NCI-H510A treated with DMSO at 0.1 percent for 48 hours (cell line): Measurements from ENCODE around the gene KCNJ12.
"Not testable (repeated sequence)": the region's sequence is repeated elsewhere in the genome, so short reads cannot be mapped to it uniquely, and the experiment has no call there.

Source experiments
- DNase-seq: peaks from one replicate; lab custom pipeline; 2025; lab: John Stamatoyannopoulos, UW

Gene KCNJ12

DNA sequence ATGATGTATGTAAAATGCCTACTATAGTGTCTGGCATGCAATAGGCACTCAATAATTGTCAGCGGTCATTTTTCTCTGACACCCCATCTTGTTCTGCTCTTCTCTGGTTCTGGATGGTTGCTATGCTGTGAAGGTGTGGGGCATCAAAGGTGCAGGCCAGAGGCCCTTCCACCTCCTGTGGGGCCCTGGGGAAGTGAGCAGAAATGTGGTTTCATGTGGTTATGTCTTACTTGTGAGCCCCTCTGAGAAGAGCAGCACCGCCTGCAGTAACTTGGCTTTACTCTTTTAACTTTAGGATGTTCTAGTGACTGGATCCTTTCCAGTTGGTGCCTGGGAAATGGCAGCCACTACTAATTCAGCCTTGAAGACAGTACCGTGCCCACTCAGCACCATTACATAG is 32.1 kb downstream of the KCNJ12 start:
- not testable (repeated sequence) for DNase-seq

GRCh38 chr17:21408766-21409300 is 32.7 kb downstream of the KCNJ12 start:
- not testable (repeated sequence) for DNase-seq

DNA sequence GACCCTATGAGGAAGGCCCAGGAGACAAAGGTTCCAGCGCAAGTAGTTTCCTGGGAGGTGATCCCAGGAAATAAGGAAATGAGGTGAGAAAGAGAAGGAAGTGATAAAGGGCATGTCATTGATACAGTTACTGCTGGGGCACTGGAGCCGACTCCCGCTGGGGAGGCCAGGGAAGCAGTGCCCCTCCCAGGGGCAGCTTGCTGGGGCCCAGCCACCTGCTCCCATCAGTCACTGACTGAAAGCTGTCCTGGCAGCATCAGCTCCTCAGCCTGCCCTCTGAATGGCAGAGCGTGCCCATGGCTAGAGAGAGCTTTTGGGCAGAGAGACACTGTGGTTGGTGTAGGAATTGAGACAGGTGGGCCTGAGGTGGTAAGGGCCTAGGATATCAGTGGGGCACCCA is 33.2 kb downstream of the KCNJ12 start:
- DNase-seq, result not testable (repeated sequence)

DNA sequence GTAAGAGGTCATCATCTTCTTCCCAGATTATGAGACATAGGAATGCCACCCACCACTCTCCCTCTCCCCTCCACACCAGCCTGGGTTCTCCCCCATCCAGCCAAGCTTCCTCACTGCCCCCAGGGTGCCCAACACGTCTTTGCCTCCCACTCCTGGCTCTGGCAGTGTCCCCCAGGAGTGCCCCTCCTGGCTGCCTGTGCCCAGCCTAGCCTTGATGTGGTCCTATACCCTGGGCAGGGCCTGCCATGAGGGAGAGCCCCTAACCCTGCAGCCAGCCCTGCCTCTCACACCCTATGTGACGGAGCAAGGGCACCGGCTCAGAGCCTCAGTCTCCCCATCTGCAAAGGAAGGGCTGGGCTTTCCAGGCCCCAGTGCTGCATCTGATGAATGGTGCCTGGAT is 33.8 kb downstream of the KCNJ12 start:
- not testable (repeated sequence) for DNase-seq

DNA sequence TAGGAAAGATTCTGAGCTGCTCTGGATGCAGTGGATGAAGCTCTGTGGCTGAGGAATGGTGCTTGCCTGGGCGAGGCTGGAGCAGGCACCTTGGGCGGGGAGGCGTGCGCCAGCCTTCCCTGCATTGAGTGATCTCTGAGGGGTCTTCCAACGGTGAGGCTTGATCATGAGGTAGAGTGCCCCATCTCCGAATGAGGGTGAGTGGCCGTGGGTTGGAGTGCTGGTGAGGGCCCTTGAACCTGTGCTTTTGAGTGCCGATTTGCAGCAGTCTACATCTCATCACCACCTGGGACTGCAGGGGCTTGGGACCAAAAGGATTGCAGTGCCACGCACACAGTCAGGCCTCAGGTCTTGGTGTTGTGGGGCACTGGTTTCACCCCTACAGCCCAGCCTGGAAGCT is 34.2 kb downstream of the KCNJ12 start:
- DNase-seq, result not testable (repeated sequence)

DNA sequence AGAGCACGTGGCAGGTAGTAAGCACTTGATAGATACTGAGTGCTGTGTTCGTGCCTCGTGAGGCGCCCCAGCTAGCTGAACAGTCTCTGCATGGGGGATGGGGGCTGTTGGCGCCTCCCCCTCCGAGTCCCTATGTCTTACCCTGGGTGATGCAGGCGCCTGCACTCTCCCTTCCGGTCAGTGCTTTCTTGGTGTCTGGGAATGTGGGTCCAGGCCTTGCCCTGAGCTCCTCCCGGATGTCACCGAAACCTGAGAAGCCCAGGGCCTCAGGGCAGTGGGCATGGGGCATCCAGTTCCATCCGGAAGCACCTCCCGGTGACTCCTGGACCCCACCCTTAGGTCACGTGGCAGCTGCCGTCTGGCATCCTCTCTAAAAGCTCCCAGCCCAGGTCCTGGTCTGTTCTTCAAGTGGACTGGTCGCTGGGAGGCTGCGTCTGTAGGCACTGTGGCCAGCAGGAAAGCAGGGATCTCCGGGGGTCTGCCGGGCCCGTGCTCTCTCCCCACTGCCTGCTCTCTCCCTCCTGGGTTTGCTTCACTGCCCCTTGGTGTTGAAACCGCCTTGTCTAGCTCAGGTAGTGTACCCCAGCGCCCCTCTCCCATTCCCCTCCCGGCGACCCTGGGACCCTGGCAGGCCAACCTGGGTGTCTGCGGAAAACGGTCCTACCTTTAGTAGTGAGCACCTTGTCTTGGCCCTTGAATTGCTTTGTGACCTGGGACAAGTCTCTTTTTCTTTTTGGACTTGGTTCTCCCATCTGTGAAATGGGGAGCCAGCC is 34.9 kb downstream of the KCNJ12 start:
- DNase-seq, result not testable (repeated sequence)

GRCh38 chr17:21411679-21412205 is 35.6 kb downstream of the KCNJ12 start:
- DNase-seq, result not testable (repeated sequence)

- DNase-seq, result not testable (repeated sequence)
These were observed 36.1 kb downstream of the KCNJ12 start for GRCh38 chr17:21412207-21412681.

DNA sequence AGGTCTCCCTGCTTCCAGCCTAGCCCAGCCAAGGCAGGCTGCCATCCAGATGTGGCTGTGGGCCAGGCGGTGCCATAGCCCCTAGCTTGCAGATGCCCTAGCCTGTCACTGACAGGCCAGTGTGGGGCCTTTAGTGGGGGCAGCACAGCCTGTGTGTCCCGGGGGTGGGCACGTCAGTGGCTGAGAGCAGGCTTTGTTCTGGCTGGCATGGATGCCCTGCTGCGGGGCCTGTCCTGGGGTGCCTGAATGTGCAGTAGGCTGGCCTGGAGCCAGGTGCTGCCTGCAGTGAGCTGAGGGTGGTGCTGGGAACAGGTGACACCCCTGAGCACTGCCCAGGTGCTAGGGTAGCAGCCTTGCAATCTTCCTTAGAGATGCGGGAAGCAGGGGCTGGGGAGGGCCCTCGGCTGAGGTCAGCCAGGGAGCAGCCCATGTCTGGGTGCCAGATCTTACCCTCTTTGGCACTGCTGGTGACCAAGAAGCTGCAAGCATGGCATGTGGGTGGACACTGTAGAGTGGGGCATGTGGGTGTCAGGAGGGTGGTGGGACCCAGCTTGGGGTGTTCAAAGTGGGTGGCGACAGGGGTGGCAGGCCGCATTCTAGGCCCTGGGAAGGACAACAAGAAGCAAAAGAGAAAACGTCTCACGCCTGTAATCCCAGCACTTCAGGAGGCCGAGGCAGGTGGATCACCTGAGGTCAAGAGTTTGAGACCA is 37.6 kb downstream of the KCNJ12 start:
- DNase-seq, result not testable (repeated sequence)

DNA sequence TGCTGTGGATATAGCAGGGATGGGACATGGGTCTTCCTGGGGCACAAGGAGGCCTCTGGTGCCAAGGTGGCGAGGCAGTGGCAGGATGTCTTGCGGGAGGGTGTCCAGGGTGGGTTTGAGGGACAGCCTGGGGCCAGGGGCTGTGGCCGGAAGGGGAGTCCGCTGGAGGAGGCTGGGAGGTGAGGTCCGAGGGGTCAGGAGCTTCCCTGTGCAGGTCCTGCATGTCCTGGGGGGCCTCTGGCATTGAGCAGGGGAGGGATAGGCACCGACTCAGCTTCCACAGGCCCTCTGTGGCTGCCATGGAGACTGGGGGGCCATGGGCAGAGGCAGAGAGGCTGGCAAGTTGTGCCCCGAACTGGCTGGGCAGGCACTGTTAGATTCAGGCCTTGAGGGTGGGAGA is 38.5 kb downstream of the KCNJ12 start:
- not testable (repeated sequence) for DNase-seq

GRCh38 chr17:21415166-21415990 is 39.2 kb downstream of the KCNJ12 start:
- DNase-seq, result not testable (repeated sequence)

GRCh38 chr17:21416471-21416981 is 40.4 kb downstream of the KCNJ12 start:
- not testable (repeated sequence) for DNase-seq

DNA sequence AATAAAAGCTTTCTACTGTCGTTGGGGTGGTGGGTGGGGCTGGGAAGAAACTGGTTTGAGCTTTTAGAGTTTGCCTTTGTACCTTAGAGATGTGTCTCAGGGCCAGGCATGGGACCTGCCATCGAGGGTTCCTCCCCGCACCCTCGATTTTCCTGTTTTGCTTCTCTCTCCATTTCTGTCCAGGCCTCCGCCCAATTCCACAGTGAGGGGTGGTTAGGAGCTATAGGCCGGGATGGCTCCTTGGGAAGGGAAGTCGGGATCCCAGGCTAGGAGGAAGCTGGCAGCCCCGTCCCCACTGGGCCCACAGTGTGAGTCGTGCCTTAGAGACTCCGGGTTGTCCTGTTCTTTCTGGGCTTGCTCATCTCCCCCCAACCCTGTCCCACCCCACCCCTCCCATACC is 41.2 kb downstream of the KCNJ12 start:
- DNase-seq, result not testable (repeated sequence)

- DNase-seq, result no peak
These were observed 41.8 kb downstream of the KCNJ12 start for GRCh38 chr17:21417921-21418320.

DNA sequence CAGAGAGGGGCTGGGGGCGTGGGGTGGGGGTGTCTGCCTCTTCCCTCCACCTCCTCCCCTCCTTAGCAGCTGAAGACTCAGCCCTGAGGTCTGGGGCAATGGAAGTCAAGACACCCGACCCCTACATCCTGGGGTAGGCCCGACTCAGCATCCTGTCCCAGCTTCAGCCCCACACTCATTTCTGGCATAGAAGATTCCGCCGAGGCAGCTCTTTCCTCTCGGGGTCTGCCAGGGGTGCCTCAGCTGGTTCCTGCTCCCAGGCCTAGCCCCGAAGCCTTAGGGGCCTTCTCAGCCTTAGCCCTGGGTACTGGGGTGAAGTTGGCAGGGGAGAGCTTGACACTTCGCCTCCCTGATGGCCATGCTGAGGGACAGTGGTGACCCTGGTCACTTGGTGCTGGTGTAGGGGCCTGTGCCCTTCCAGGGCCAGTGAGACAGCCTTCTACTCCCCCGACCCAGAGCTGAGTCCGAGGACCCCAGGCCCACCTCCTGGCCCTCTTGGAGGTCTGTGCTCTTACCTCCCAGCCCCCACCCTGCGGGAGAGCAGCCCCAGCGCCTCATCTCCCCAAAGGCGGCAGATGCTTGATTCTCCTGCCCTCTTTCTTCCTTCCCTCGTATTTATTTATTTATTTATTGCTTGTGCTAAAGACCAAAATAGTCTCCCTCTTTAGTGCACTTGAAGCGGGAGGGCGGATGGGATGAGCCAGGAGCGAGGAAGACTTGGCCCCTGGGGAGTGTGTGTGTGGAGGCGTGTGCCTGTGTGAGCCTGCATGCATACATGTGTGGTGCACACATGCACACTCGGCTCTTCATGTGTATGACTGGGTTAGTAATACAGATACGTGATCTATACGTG is 42.5 kb downstream of the KCNJ12 start:
- DNase-seq, result no peak

GRCh38 chr17:21419299-21420239 is 43.4 kb downstream of the KCNJ12 start:
- no peak for DNase-seq

- DNase-seq, result not testable (repeated sequence)
These were observed 44.4 kb downstream of the KCNJ12 start for GRCh38 chr17:21420503-21421090.

GRCh38 chr17:21421421-21422310 is 45.5 kb downstream of the KCNJ12 start:
- DNase-seq, result not testable (repeated sequence)
